B cell (primary cell): ENCODE data around the gene MEGF8. TPM values are rescaled to one million over a fixed set of nuclear protein-coding genes. Genes with fewer than 3 reads are reported as not detected.

ENCODE experiments used
- ATAC-seq: fragments of 200-7000 bp; cut with Tn5 transposase; one replicate; pipeline ENCODE4 v1.10.0; 2021; ENCODE audit warnings: low read depth, mild to moderate bottlenecking, moderate number of reproducible peaks, moderate library complexity
- CTCF ChIA-PET: fragments of 350-600 bp; sonication (Branson Sonifier 250); formaldehyde crosslinking; loops from one replicate; lab custom pipeline; 2021; ENCODE audit warnings: antibody characterized with exemption, inconsistent platforms; lab: Charles Lee
- POLR2A ChIA-PET: fragments of 350-600 bp; sonication (Branson Sonifier 250); formaldehyde crosslinking; loops from one replicate; lab custom pipeline; 2021; ENCODE audit warnings: antibody characterized with exemption; lab: Charles Lee
- DNase-seq: peaks from one replicate; pipeline ENCODE4 v3.0.0; 2013
- H2AFZ ChIP-seq: 2 replicates; pipeline ENCODE4 v1.6.1; 2012; ENCODE audit warnings: mild to moderate bottlenecking, low read depth, low read length; ENCODE audit not compliant: insufficient read depth, poor library complexity, severe bottlenecking
- H3K27ac ChIP-seq, 2 donors: 1 replicate in 1 of 2; 2 replicates in 1 of 2; pipeline ENCODE4 v1.5.1; 2012 to 2013; ENCODE audit warnings: low read length in 2 of 2, mild to moderate bottlenecking in 2 of 2, moderate library complexity in 1 of 2
- H3K27me3 ChIP-seq, 4 experiments: fragments of 200-600 bp in 1 of 4; sonication (generic) in 1 of 4; replicated peaks in 1 of 4; 1 replicate in 2 of 4; 2 replicates in 2 of 4; pipeline versions ENCODE4 v1.6.1 to v1.7.0; 2013 to 2016; ENCODE audit warnings: low read length in 3 of 4, mild to moderate bottlenecking in 2 of 4, mixed read lengths in 1 of 4, moderate library complexity in 1 of 4; ENCODE audit not compliant: insufficient read depth in 4 of 4, control insufficient read depth in 3 of 4; ENCODE audit errors: control extremely low read depth in 1 of 4
- H3K36me3 ChIP-seq, 2 experiments: replicated peaks in 1 of 2; 1 replicate in 1 of 2; 2 replicates in 1 of 2; pipeline versions ENCODE4 v1.6.1 to v1.7.1; 2013; ENCODE audit warnings: low read length in 1 of 2; ENCODE audit not compliant: insufficient read depth in 2 of 2, control insufficient read depth in 1 of 2; ENCODE audit errors: control extremely low read depth in 1 of 2, extremely low read depth in 1 of 2
- H3K4me1 ChIP-seq, 2 donors: fragments of 200-600 bp in 1 of 2; sonication (generic) in 1 of 2; 1 replicate in 1 of 2; 2 replicates in 1 of 2; pipeline versions ENCODE4 v1.5.1 to v1.6.1; 2013 to 2017; ENCODE audit warnings: low read length in 2 of 2; ENCODE audit not compliant: control insufficient read depth in 2 of 2, insufficient read depth in 2 of 2
- H3K4me2 ChIP-seq: replicated peaks from 2 replicates; pipeline ENCODE3; 2012; ENCODE audit warnings: mild to moderate bottlenecking, low read depth, low read length; ENCODE audit not compliant: poor library complexity, severe bottlenecking
- H3K4me3 ChIP-seq, 5 experiments: fragments of 200-600 bp in 1 of 5; sonication (generic) in 1 of 5; 1 replicate in 3 of 5; 2 replicates in 2 of 5; pipeline versions ENCODE4 v1.5.1 to v1.7.0; 2011 to 2016; ENCODE audit warnings: low read length in 4 of 5, mild to moderate bottlenecking in 4 of 5, low read depth in 2 of 5, control low read depth in 1 of 5, moderate library complexity in 1 of 5; ENCODE audit not compliant: insufficient read depth in 1 of 5; ENCODE audit errors: control extremely low read depth in 1 of 5, extremely low read depth in 1 of 5
- H3K79me2 ChIP-seq: fragments of 200-600 bp; sonication (generic); one replicate; pipeline ENCODE4 v1.6.0; 2016; ENCODE audit warnings: low read length; ENCODE audit not compliant: control insufficient read depth, insufficient read depth
- H3K9ac ChIP-seq: fragments of 200-600 bp; sonication (generic); 2 replicates; pipeline ENCODE4 v1.6.1; 2017; ENCODE audit warnings: mild to moderate bottlenecking, low read length, moderate library complexity
- H3K9me3 ChIP-seq, 3 donors: one replicate each; pipeline versions ENCODE4 v1.6.1 to v1.7.1; 2013; ENCODE audit warnings: low read length in 2 of 3; ENCODE audit not compliant: control insufficient read depth in 2 of 3, insufficient read depth in 1 of 3; ENCODE audit errors: control extremely low read depth in 1 of 3
- H4K20me1 ChIP-seq: 2 replicates; pipeline ENCODE4 v1.6.0; 2012; ENCODE audit warnings: mild to moderate bottlenecking, low read length; ENCODE audit not compliant: insufficient read depth, control insufficient read depth, poor library complexity, severe bottlenecking
- H3K27ac Mint-ChIP-seq: one replicate; pipeline ENCODE4 v1.8.0; 2021; ENCODE audit warnings: mixed read lengths
- H3K27me3 Mint-ChIP-seq: one replicate; pipeline ENCODE4 v1.8.0; 2021; ENCODE audit warnings: mixed read lengths
- H3K4me1 Mint-ChIP-seq: one replicate; pipeline ENCODE4 v1.8.0; 2021; ENCODE audit warnings: mixed read lengths
- H3K4me3 Mint-ChIP-seq: one replicate; pipeline ENCODE4 v1.8.0; 2021; ENCODE audit warnings: mixed read lengths
- H3K9me3 Mint-ChIP-seq: one replicate; pipeline ENCODE4 v1.8.0; 2022; ENCODE audit warnings: mixed read lengths; ENCODE audit not compliant: insufficient read depth
- EZH2 ChIP-seq: IDR thresholded peaks from 2 replicates; pipeline ENCODE4 v1.6.1; 2012; ENCODE audit warnings: borderline replicate concordance, low read depth, mild to moderate bottlenecking, moderate library complexity, low read length; ENCODE audit not compliant: insufficient read depth, poor library complexity, severe bottlenecking
- WGBS: methylation state at CpG from one replicate; pipeline ENCODE4 v1.1.5; 2013; ENCODE audit warnings: missing lambda C conversion rate; ENCODE audit not compliant: insufficient coverage; 5-methylcytosine and 5-hydroxymethylcytosine counted together
- intact Hi-C: fragments of 100-400 bp; cut with micrococcal nuclease; formaldehyde crosslinking; loops from one replicate; pipeline ENCODE4 v1.10.0; 2022
- polyA plus RNA-seq: library from polyadenylated mRNA; depleted of rRNA; stranded (reverse); fragments of >200 nt; gene quantifications from 2 replicates; pipeline ENCODE4 v1.2.3, GENCODE V29; 2012
- total RNA-seq, 2 donors: library from RNA; stranded (reverse); fragments of 120-200 nt in 1 of 2; gene quantifications; 1 replicate in 1 of 2; 2 replicates in 1 of 2; pipeline versions ENCODE4 v1.2.3 to v1.2.4, GENCODE V29; 2013 to 2022
- TF ChIP-seq, protein P1 (sequence below): fragments of 200-600 bp; IDR thresholded peaks from one replicate; pipeline ENCODE4 v1.8.0; 2022; ENCODE audit warnings: antibody characterized with exemption, mild to moderate bottlenecking

MEGF8 gene
- total and polyA plus RNA-seq, 2 donors (not counting 1 experiment from before 2014, with no cell fraction given) = 8.2 to 26.5 TPM

GRCh38 chr19:42422092-42422900 is 96.9 kb downstream of the MEGF8 start:
- ATAC-seq = peak; percentile 12
- TF ChIP-seq, protein P1, sequence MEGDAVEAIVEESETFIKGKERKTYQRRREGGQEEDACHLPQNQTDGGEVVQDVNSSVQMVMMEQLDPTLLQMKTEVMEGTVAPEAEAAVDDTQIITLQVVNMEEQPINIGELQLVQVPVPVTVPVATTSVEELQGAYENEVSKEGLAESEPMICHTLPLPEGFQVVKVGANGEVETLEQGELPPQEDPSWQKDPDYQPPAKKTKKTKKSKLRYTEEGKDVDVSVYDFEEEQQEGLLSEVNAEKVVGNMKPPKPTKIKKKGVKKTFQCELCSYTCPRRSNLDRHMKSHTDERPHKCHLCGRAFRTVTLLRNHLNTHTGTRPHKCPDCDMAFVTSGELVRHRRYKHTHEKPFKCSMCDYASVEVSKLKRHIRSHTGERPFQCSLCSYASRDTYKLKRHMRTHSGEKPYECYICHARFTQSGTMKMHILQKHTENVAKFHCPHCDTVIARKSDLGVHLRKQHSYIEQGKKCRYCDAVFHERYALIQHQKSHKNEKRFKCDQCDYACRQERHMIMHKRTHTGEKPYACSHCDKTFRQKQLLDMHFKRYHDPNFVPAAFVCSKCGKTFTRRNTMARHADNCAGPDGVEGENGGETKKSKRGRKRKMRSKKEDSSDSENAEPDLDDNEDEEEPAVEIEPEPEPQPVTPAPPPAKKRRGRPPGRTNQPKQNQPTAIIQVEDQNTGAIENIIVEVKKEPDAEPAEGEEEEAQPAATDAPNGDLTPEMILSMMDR = no peak
- no peak for TF ChIP-seq EZH2
- peak overlapping the region; percentile 78 to 85 for H3K27ac ChIP-seq
- H4K20me1 ChIP-seq = peaks cover 52% of the 10 kb centered on the region
- Mint-ChIP-seq H3K4me3 (peak overlapping the region; percentile 98), H3K4me1 (peaks cover 49% of the 10 kb centered on the region), H3K27ac (peak overlapping the region; percentile 99), H3K9me3 (no peaks in the 10 kb centered on the region), H3K27me3 (no peaks in the 10 kb centered on the region)
- no peak for DNase-seq
- ChIA-PET POLR2A (interaction anchor here (0.5 to 1.4 kb wide), 3 partner anchors 25 to 52 kb away, joined by 3 to 9 read pairs (median 3); no protein-coding TSS in a partner anchor), CTCF (interaction anchor here (1.0 to 3.8 kb wide), 4 partner anchors 16 to 28 kb away, joined by 4 to 17 read pairs (median 10); no protein-coding TSS in a partner anchor)
- H3K36me3 ChIP-seq = peaks cover 0 to 9% of the 10 kb centered on the region in 2 experiments
- intact Hi-C loops = loop anchor here (1.0 to 5.0 kb wide), 3 partner anchors 17 to 295 kb away; no protein-coding TSS in a partner anchor
- H3K4me1 ChIP-seq = peaks cover 22 to 40% of the 10 kb centered on the region in 2 donors
- peaks cover 50% of the 10 kb centered on the region for H3K79me2 ChIP-seq
- WGBS = 53% methylated on average over 15 of the region's 17 CpGs
- peaks cover 0 to 5% (median 0%) of the 10 kb centered on the region in 3 donors for H3K9me3 ChIP-seq
- peak overlapping the region; percentile 97 for H3K9ac ChIP-seq
- H3K27me3 ChIP-seq = no peaks in the 10 kb centered on the region
- H3K4me3 ChIP-seq = peak overlapping the region; percentile 75 to 98 (median 85)
- H3K4me2 ChIP-seq = peak overlapping the region; percentile 98
- peak overlapping the region; percentile 91 for H2AFZ ChIP-seq
